HepG2 (cell line): ENCODE data around the gene RNU4-1. TPM values are rescaled to one million over a fixed set of nuclear protein-coding genes. Genes with fewer than 3 reads are reported as not detected.

Experiments used
- BCLAF1 ChIP-seq: fragments of 450-650 bp; IDR thresholded peaks from 2 replicates; pipeline ENCODE4 v1.6.1; 2017; ENCODE audit warnings: mild to moderate bottlenecking
- NBN ChIP-seq: fragments of 450-650 bp; conservative IDR thresholded peaks from 2 replicates; pipeline ENCODE4 v1.6.1; 2017
- NR3C1 ChIP-seq: sonication (generic); formaldehyde crosslinking; IDR thresholded peaks from 2 replicates; pipeline ENCODE4 v1.4.0; 2020; ENCODE audit warnings: missing genetic modification reagents
- TCF12 ChIP-seq, 2 experiments: fragments of 450-650 bp in 1 of 2; sonication (generic) in 1 of 2; formaldehyde crosslinking in 1 of 2; IDR thresholded peaks; 2 replicates each; pipeline versions ENCODE4 v1.6.1 to v1.8.0; 2017 to 2022; ENCODE audit warnings: antibody characterized with exemption in 1 of 2, mild to moderate bottlenecking in 1 of 2, missing genetic modification reagents in 1 of 2, moderate library complexity in 1 of 2
- THYN1 ChIP-seq: sonication (generic); formaldehyde crosslinking; IDR thresholded peaks from 2 replicates; pipeline ENCODE4 v1.8.1; 2023; ENCODE audit warnings: low read depth, mild to moderate bottlenecking, moderate library complexity, missing genetic modification reagents, borderline replicate concordance
- TMF1 ChIP-seq: sonication (generic); formaldehyde crosslinking; IDR thresholded peaks from 2 replicates; pipeline ENCODE4 v1.8.1; 2022; ENCODE audit warnings: low read depth, missing genetic modification reagents
- ZBTB38 ChIP-seq: sonication (generic); formaldehyde crosslinking; IDR thresholded peaks from 2 replicates; pipeline ENCODE4 v1.5.1; 2020; ENCODE audit warnings: mild to moderate bottlenecking, missing genetic modification reagents
- ZNF24 ChIP-seq: fragments of 450-650 bp; IDR thresholded peaks from 2 replicates; pipeline ENCODE4 v1.6.1; 2017; ENCODE audit warnings: antibody characterized with exemption, mild to moderate bottlenecking
- ZNF263 ChIP-seq: sonication (generic); formaldehyde crosslinking; IDR thresholded peaks from 2 replicates; pipeline ENCODE4 v1.4.0; 2020; ENCODE audit warnings: missing genetic modification reagents
- ZNF615 ChIP-seq: sonication (generic); formaldehyde crosslinking; IDR thresholded peaks from 2 replicates; pipeline ENCODE4 v1.5.0; 2020; ENCODE audit warnings: mild to moderate bottlenecking, missing genetic modification reagents, borderline replicate concordance
- ZNF691 ChIP-seq: sonication (generic); formaldehyde crosslinking; IDR thresholded peaks from 2 replicates; pipeline ENCODE4 v1.4.0; 2020; ENCODE audit warnings: missing genetic modification reagents, low read depth, mild to moderate bottlenecking, borderline replicate concordance
- ZNF784 ChIP-seq: sonication (generic); formaldehyde crosslinking; IDR thresholded peaks from 2 replicates; pipeline ENCODE4 v1.5.1; 2020; ENCODE audit warnings: missing genetic modification reagents, mild to moderate bottlenecking, borderline replicate concordance
- ZNF816 ChIP-seq: sonication (generic); formaldehyde crosslinking; IDR thresholded peaks from 2 replicates; pipeline ENCODE4 v1.8.0; 2022; ENCODE audit warnings: missing genetic modification reagents, mild to moderate bottlenecking, borderline replicate concordance
- polyA plus RNA-seq, 8 experiments: library from polyadenylated mRNA; depleted of rRNA in 3 of 8; stranded (reverse) in 7 of 8; unstranded in 1 of 8; fragments of >200 nt; fragmentation: Illumina TruSeq in 4 of 8; extraction: Trizol in 4 of 8; gene quantifications; 2 replicates each; pipeline versions ENCODE4 v1.2.1 to v1.2.3, GENCODE V29; 2011 to 2016; ENCODE audit warnings: low read depth in 4 of 8, missing spikeins in 1 of 8, mixed read lengths in 1 of 8; ENCODE audit not compliant: insufficient read depth in 1 of 8
- total RNA-seq, 5 experiments: library from RNA; depleted of rRNA; stranded (reverse); fragments of >200 nt; fragmentation: Illumina TruSeq; extraction: Trizol; gene quantifications; 2 replicates each; pipeline ENCODE4 v1.2.3, GENCODE V29; 2016; ENCODE audit warnings: low read depth in 1 of 5
- TF ChIP-seq, protein P1 (sequence below): sonication (generic); formaldehyde crosslinking; IDR thresholded peaks from 2 replicates; pipeline ENCODE4 v1.4.0; 2020; ENCODE audit warnings: missing genetic modification reagents
- TF ChIP-seq, protein P2 (sequence below): sonication (generic); formaldehyde crosslinking; IDR thresholded peaks from 2 replicates; pipeline ENCODE4 v1.8.0; 2022; ENCODE audit warnings: mild to moderate bottlenecking, missing genetic modification reagents, moderate library complexity
- TF ChIP-seq, protein P3 (sequence below): sonication (generic); formaldehyde crosslinking; IDR thresholded peaks from 2 replicates; pipeline ENCODE4 v1.5.1; 2020; ENCODE audit warnings: missing genetic modification reagents, mild to moderate bottlenecking, borderline replicate concordance
- TF ChIP-seq, protein P4 (sequence below): sonication (generic); formaldehyde crosslinking; IDR thresholded peaks from 2 replicates; pipeline ENCODE4 v1.5.0; 2020; ENCODE audit warnings: mild to moderate bottlenecking, missing genetic modification reagents, moderate library complexity

The RNU4-1 gene
- total and polyA plus RNA-seq, 2 of the 13 experiments (the other 11 are each of a cell fraction or from before 2014, with no cell fraction given) = 7,407 TPM; not detected in 1

- TF ChIP-seq, protein P1, sequence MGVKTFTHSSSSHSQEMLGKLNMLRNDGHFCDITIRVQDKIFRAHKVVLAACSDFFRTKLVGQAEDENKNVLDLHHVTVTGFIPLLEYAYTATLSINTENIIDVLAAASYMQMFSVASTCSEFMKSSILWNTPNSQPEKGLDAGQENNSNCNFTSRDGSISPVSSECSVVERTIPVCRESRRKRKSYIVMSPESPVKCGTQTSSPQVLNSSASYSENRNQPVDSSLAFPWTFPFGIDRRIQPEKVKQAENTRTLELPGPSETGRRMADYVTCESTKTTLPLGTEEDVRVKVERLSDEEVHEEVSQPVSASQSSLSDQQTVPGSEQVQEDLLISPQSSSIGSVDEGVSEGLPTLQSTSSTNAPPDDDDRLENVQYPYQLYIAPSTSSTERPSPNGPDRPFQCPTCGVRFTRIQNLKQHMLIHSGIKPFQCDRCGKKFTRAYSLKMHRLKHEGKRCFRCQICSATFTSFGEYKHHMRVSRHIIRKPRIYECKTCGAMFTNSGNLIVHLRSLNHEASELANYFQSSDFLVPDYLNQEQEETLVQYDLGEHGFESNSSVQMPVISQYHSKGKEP (CRISPR knock-in tag) = no peak
- no peak for TF ChIP-seq TCF12 (IDR thresholded peaks at IDR 0.05)
- 0 out of 2 replicates have a peak, but pooled peaks have one; percentile 41 for TF ChIP-seq TCF12 (CRISPR knock-in tag; IDR thresholded peaks at IDR 0.05)
- TF ChIP-seq, protein P2, sequence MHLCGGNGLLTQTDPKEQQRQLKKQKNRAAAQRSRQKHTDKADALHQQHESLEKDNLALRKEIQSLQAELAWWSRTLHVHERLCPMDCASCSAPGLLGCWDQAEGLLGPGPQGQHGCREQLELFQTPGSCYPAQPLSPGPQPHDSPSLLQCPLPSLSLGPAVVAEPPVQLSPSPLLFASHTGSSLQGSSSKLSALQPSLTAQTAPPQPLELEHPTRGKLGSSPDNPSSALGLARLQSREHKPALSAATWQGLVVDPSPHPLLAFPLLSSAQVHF (CRISPR knock-in tag) = peak; percentile 72; the same call in 1 of the 2 replicates
- peak; percentile 63; the same call in 1 of the 2 replicates for TF ChIP-seq TMF1
- TF ChIP-seq, protein P3, sequence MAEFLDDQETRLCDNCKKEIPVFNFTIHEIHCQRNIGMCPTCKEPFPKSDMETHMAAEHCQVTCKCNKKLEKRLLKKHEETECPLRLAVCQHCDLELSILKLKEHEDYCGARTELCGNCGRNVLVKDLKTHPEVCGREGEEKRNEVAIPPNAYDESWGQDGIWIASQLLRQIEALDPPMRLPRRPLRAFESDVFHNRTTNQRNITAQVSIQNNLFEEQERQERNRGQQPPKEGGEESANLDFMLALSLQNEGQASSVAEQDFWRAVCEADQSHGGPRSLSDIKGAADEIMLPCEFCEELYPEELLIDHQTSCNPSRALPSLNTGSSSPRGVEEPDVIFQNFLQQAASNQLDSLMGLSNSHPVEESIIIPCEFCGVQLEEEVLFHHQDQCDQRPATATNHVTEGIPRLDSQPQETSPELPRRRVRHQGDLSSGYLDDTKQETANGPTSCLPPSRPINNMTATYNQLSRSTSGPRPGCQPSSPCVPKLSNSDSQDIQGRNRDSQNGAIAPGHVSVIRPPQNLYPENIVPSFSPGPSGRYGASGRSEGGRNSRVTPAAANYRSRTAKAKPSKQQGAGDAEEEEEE (CRISPR knock-in tag) = no peak
- TF ChIP-seq ZNF24 = no peak
- no peak for TF ChIP-seq ZBTB38
- no peak for TF ChIP-seq BCLAF1
- peak; percentile 67 for TF ChIP-seq ZNF816
- no peak for TF ChIP-seq NBN
- TF ChIP-seq NR3C1 (CRISPR knock-in tag) = no peak
- TF ChIP-seq, protein P4, sequence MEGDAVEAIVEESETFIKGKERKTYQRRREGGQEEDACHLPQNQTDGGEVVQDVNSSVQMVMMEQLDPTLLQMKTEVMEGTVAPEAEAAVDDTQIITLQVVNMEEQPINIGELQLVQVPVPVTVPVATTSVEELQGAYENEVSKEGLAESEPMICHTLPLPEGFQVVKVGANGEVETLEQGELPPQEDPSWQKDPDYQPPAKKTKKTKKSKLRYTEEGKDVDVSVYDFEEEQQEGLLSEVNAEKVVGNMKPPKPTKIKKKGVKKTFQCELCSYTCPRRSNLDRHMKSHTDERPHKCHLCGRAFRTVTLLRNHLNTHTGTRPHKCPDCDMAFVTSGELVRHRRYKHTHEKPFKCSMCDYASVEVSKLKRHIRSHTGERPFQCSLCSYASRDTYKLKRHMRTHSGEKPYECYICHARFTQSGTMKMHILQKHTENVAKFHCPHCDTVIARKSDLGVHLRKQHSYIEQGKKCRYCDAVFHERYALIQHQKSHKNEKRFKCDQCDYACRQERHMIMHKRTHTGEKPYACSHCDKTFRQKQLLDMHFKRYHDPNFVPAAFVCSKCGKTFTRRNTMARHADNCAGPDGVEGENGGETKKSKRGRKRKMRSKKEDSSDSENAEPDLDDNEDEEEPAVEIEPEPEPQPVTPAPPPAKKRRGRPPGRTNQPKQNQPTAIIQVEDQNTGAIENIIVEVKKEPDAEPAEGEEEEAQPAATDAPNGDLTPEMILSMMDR (CRISPR knock-in tag) = no peak
- TF ChIP-seq ZNF615 (CRISPR knock-in tag) = no peak
- TF ChIP-seq ZNF691 (CRISPR knock-in tag) = no peak
- TF ChIP-seq ZNF784 (CRISPR knock-in tag) = no peak
- peak; percentile 38; the same call in 1 of the 2 replicates for TF ChIP-seq ZNF263 (CRISPR knock-in tag)
- TF ChIP-seq THYN1 (CRISPR knock-in tag) = no peak
Measured at GRCh38 chr12:120292661-120293531, at the start of gene RNU4-1 (continued).
